Thyroid gland (tissue), 4 donors: ENCODE measurements around the gene TLCD4.

ENCODE experiments used
- CTCF ChIP-seq, 6 experiments: fragments of 200-600 bp in 3 of 6; fragments of 450-650 bp in 3 of 6; sonication (generic) in 3 of 6; IDR thresholded peaks; one replicate each; pipeline ENCODE4 v1.5.1; 2016 to 2019; ENCODE audit warnings: antibody characterized with exemption in 6 of 6, mild to moderate bottlenecking in 2 of 6, inconsistent platforms in 1 of 6, moderate library complexity in 1 of 6
- POLR2A ChIP-seq, 2 donors: fragments of 450-650 bp; IDR thresholded peaks; one replicate each; pipeline ENCODE4 v1.6.1; 2017; ENCODE audit warnings: antibody characterized with exemption in 2 of 2, mild to moderate bottlenecking in 2 of 2, moderate library complexity in 1 of 2

DNA sequence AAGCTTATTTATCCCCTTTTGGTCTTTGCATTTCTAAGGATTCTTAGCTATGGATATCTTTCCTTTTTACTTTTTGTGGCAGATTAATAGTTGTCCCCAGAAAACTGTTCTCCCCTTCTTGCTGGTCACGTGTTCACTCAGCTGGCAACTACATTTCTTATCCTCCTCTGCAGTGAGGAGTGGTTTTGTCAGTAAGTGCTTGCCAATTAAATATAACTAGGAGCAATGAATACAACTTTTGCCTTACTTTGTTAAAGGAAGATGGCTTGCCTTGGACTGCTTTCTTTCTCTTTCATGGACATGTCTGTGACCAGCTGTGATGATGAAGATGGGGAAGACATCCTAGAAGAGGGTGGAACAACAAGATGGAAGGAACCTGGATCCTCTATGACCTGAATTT lies 28.9 kb upstream of the TLCD4 start:
- TF ChIP-seq CTCF (IDR thresholded peaks at IDR 0.05), result no peak
- no peak for TF ChIP-seq POLR2A (IDR thresholded peaks at IDR 0.05)
